Measurements from ENCODE around the gene NEDD4.

NEDD4 gene

GRCh38 chr15:55989383-55989782, 4.0 kb downstream of the NEDD4 start:
- peaks cover 0 to 2% of the 10 kb centered on the region in 2 experiments for H3K36me3 ChIP-seq (ENCODE audit: control insufficient read depth in 1 of 2, insufficient read depth in 2 of 2, low read length in 2 of 2)
- no peak overlapping the region for H2BK120ac ChIP-seq (ENCODE audit: insufficient read depth, low read length, poor library complexity)
- no peak overlapping the region for H4K8ac ChIP-seq (ENCODE audit: low read depth, low read length)
- H3K4me1 ChIP-seq (ENCODE audit: control insufficient read depth in 1 of 2, insufficient read depth in 2 of 2, low read length in 2 of 2): no peaks in the 10 kb centered on the region
- no peak overlapping the region for H3K23ac ChIP-seq (ENCODE audit: low read length)
- no peak overlapping the region for H3K4ac ChIP-seq (ENCODE audit: low read depth, low read length)
- H3K9me3 ChIP-seq (ENCODE audit: insufficient read depth, low read depth, low read length): no peaks in the 10 kb centered on the region
- H3K18ac ChIP-seq (ENCODE audit: low read length): no peak overlapping the region
- H3K4me2 ChIP-seq (ENCODE audit: low read length): no peak overlapping the region
- DNase-seq: no peak
- H3K4me3 ChIP-seq (ENCODE audit: low read depth, low read length): no peak overlapping the region
- no CpG with 5 or more reads among the region's 2 CpGs for WGBS (ENCODE audit: extremely low coverage, insufficient coverage, insufficient read length)
- H4K91ac ChIP-seq (ENCODE audit: low read depth, low read length): no peak overlapping the region
- H3K14ac ChIP-seq (ENCODE audit: low read length): no peak overlapping the region
- peaks cover 8% of the 10 kb centered on the region for H3K79me1 ChIP-seq (ENCODE audit: low read length)
- no peak overlapping the region for H2BK12ac ChIP-seq (ENCODE audit: low read length)
- no peak overlapping the region for H3K27ac ChIP-seq (ENCODE audit: low read depth, low read length)
- peaks cover 5% of the 10 kb centered on the region for H3K79me2 ChIP-seq (ENCODE audit: control insufficient read depth, insufficient read depth, low read length, poor library complexity)
- H4K12ac ChIP-seq (ENCODE audit: low read depth, low read length): no peak overlapping the region
- no peak overlapping the region for H3K9ac ChIP-seq (ENCODE audit: low read length)
- no peak overlapping the region for H2AFZ ChIP-seq (ENCODE audit: insufficient read depth, low read length, poor library complexity)
- H2BK5ac ChIP-seq (ENCODE audit: low read depth, low read length, poor library complexity): no peak overlapping the region
- no peak overlapping the region for H2AK5ac ChIP-seq (ENCODE audit: low read length)
- H3K27me3 ChIP-seq (ENCODE audit: insufficient read depth, low read length): no peaks in the 10 kb centered on the region

- H3K18ac ChIP-seq (ENCODE audit: low read length): no peak overlapping the region
- H3K4me2 ChIP-seq (ENCODE audit: low read length): no peak overlapping the region
- no CpG with 5 or more reads among the region's 2 CpGs for WGBS (ENCODE audit: extremely low coverage, insufficient coverage, insufficient read length)
- no peak overlapping the region for H3K4me3 ChIP-seq (ENCODE audit: low read depth, low read length)
- no peak overlapping the region for H3K4ac ChIP-seq (ENCODE audit: low read depth, low read length)
- no peak for DNase-seq
- no peaks in the 10 kb centered on the region for H3K79me2 ChIP-seq (ENCODE audit: control insufficient read depth, insufficient read depth, low read length, poor library complexity)
- H3K36me3 ChIP-seq (ENCODE audit: control insufficient read depth in 1 of 2, insufficient read depth in 2 of 2, low read length in 2 of 2): no peaks in the 10 kb centered on the region
- no peak overlapping the region for H4K91ac ChIP-seq (ENCODE audit: low read depth, low read length)
- no peak overlapping the region for H3K9ac ChIP-seq (ENCODE audit: low read length)
- no peaks in the 10 kb centered on the region for H3K4me1 ChIP-seq (ENCODE audit: control insufficient read depth in 1 of 2, insufficient read depth in 2 of 2, low read length in 2 of 2)
- no peak overlapping the region for H3K14ac ChIP-seq (ENCODE audit: low read length)
- H3K79me1 ChIP-seq (ENCODE audit: low read length): no peaks in the 10 kb centered on the region
- no peak overlapping the region for H3K27ac ChIP-seq (ENCODE audit: low read depth, low read length)
- no peak overlapping the region for H3K23ac ChIP-seq (ENCODE audit: low read length)
- no peak overlapping the region for H4K12ac ChIP-seq (ENCODE audit: low read depth, low read length)
- no peak overlapping the region for H4K8ac ChIP-seq (ENCODE audit: low read depth, low read length)
- no peak overlapping the region for H2BK5ac ChIP-seq (ENCODE audit: low read depth, low read length, poor library complexity)
- peaks cover 2% of the 10 kb centered on the region for H3K9me3 ChIP-seq (ENCODE audit: insufficient read depth, low read depth, low read length)
- no peaks in the 10 kb centered on the region for H3K27me3 ChIP-seq (ENCODE audit: insufficient read depth, low read length)
- H2BK12ac ChIP-seq (ENCODE audit: low read length): no peak overlapping the region
- H2AFZ ChIP-seq (ENCODE audit: insufficient read depth, low read length, poor library complexity): no peak overlapping the region
- no peak overlapping the region for H2BK120ac ChIP-seq (ENCODE audit: insufficient read depth, low read length, poor library complexity)
- H2AK5ac ChIP-seq (ENCODE audit: low read length): no peak overlapping the region
Measured at GRCh38 chr15:55981582-55982249, 11.7 kb downstream of the NEDD4 start.

- Histone ChIP-seq H4K12ac (ENCODE audit: low read depth, low read length) (no peak overlapping the region), H2BK5ac (ENCODE audit: low read depth, low read length, poor library complexity) (no peak overlapping the region), H2AFZ (ENCODE audit: insufficient read depth, low read length, poor library complexity) (no peak overlapping the region), H3K27ac (ENCODE audit: low read depth, low read length) (no peak overlapping the region), H3K27me3 (ENCODE audit: insufficient read depth, low read length) (no peaks in the 10 kb centered on the region), H3K18ac (ENCODE audit: low read length) (no peak overlapping the region), H4K91ac (ENCODE audit: low read depth, low read length) (no peak overlapping the region), H2AK5ac (ENCODE audit: low read length) (no peak overlapping the region), H3K9ac (ENCODE audit: low read length) (no peak overlapping the region), H3K14ac (ENCODE audit: low read length) (no peak overlapping the region), H2BK120ac (ENCODE audit: insufficient read depth, low read length, poor library complexity) (no peak overlapping the region), H3K79me1 (ENCODE audit: low read length) (no peaks in the 10 kb centered on the region), H3K79me2 (ENCODE audit: control insufficient read depth, insufficient read depth, low read length, poor library complexity) (no peaks in the 10 kb centered on the region), H3K4me3 (ENCODE audit: low read depth, low read length) (no peak overlapping the region), H2BK12ac (ENCODE audit: low read length) (no peak overlapping the region), H3K4ac (ENCODE audit: low read depth, low read length) (no peak overlapping the region), H3K4me2 (ENCODE audit: low read length) (no peak overlapping the region), H4K8ac (ENCODE audit: low read depth, low read length) (no peak overlapping the region), H3K23ac (ENCODE audit: low read length) (no peak overlapping the region), H3K36me3 (ENCODE audit: control insufficient read depth in 1 of 2, insufficient read depth in 2 of 2, low read length in 2 of 2) (no peaks in the 10 kb centered on the region), H3K4me1 (ENCODE audit: control insufficient read depth in 1 of 2, insufficient read depth in 2 of 2, low read length in 2 of 2) (no peaks in the 10 kb centered on the region), H3K9me3 (ENCODE audit: insufficient read depth, low read depth, low read length) (peaks cover 2% of the 10 kb centered on the region)
- no peak for DNase-seq
- no CpG with 5 or more reads among the region's 4 CpGs for WGBS (ENCODE audit: extremely low coverage, insufficient coverage, insufficient read length)
Measured at GRCh38 chr15:55980511-55980910, 12.9 kb downstream of the NEDD4 start.

GRCh38 chr15:55977231-55977630, 16.2 kb downstream of the NEDD4 start:
- Histone ChIP-seq H4K91ac (ENCODE audit: low read depth, low read length) (no peak overlapping the region), H3K36me3 (ENCODE audit: control insufficient read depth in 1 of 2, insufficient read depth in 2 of 2, low read length in 2 of 2) (no peaks in the 10 kb centered on the region), H2BK12ac (ENCODE audit: low read length) (no peak overlapping the region), H3K4me1 (ENCODE audit: control insufficient read depth in 1 of 2, insufficient read depth in 2 of 2, low read length in 2 of 2) (no peaks in the 10 kb centered on the region), H3K27me3 (ENCODE audit: insufficient read depth, low read length) (no peaks in the 10 kb centered on the region), H3K9me3 (ENCODE audit: insufficient read depth, low read depth, low read length) (no peaks in the 10 kb centered on the region), H3K79me2 (ENCODE audit: control insufficient read depth, insufficient read depth, low read length, poor library complexity) (no peaks in the 10 kb centered on the region), H3K4me2 (ENCODE audit: low read length) (no peak overlapping the region), H4K12ac (ENCODE audit: low read depth, low read length) (no peak overlapping the region), H2BK120ac (ENCODE audit: insufficient read depth, low read length, poor library complexity) (no peak overlapping the region), H2BK5ac (ENCODE audit: low read depth, low read length, poor library complexity) (no peak overlapping the region), H2AFZ (ENCODE audit: insufficient read depth, low read length, poor library complexity) (no peak overlapping the region), H3K23ac (ENCODE audit: low read length) (no peak overlapping the region), H3K9ac (ENCODE audit: low read length) (no peak overlapping the region), H3K27ac (ENCODE audit: low read depth, low read length) (no peak overlapping the region), H2AK5ac (ENCODE audit: low read length) (no peak overlapping the region), H4K8ac (ENCODE audit: low read depth, low read length) (no peak overlapping the region), H3K14ac (ENCODE audit: low read length) (no peak overlapping the region), H3K4ac (ENCODE audit: low read depth, low read length) (no peak overlapping the region), H3K79me1 (ENCODE audit: low read length) (no peaks in the 10 kb centered on the region), H3K4me3 (ENCODE audit: low read depth, low read length) (no peak overlapping the region), H3K18ac (ENCODE audit: low read length) (no peak overlapping the region)
- peak in 1 of 2 donors; percentile 33 for DNase-seq
- WGBS (ENCODE audit: extremely low coverage, insufficient coverage, insufficient read length): no CpG with 5 or more reads among the region's 1 CpG
